Ishikawa (cell line): Measurements from ENCODE around the gene GOLGA6C.

Experiments used
- CEBPB ChIP-seq: IDR thresholded peaks from 2 replicates; pipeline ENCODE4 v1.6.1; 2012
- CREB1 ChIP-seq: IDR thresholded peaks from 2 replicates; pipeline ENCODE4 v1.6.1; 2012; ENCODE audit warnings: low read depth
- FOXM1 ChIP-seq: IDR thresholded peaks from 2 replicates; pipeline ENCODE4 v1.6.1; 2012; ENCODE audit warnings: low read depth, borderline replicate concordance
- YY1 ChIP-seq: IDR thresholded peaks from 2 replicates; pipeline ENCODE4 v1.6.1; 2012; ENCODE audit warnings: low read depth

GRCh38 chr15:75223688-75224087 lies 34.4 kb upstream of the GOLGA6C start:
- TF ChIP-seq CREB1 (no peak), CEBPB (no peak), YY1 (no peak), FOXM1 (no peak)
